ENCODE data around the gene KNCN.

- TF ChIP-seq, protein P1, sequence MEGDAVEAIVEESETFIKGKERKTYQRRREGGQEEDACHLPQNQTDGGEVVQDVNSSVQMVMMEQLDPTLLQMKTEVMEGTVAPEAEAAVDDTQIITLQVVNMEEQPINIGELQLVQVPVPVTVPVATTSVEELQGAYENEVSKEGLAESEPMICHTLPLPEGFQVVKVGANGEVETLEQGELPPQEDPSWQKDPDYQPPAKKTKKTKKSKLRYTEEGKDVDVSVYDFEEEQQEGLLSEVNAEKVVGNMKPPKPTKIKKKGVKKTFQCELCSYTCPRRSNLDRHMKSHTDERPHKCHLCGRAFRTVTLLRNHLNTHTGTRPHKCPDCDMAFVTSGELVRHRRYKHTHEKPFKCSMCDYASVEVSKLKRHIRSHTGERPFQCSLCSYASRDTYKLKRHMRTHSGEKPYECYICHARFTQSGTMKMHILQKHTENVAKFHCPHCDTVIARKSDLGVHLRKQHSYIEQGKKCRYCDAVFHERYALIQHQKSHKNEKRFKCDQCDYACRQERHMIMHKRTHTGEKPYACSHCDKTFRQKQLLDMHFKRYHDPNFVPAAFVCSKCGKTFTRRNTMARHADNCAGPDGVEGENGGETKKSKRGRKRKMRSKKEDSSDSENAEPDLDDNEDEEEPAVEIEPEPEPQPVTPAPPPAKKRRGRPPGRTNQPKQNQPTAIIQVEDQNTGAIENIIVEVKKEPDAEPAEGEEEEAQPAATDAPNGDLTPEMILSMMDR (IDR thresholded peaks at IDR 0.05) = no peak
- no peak for TF ChIP-seq EZH2phosphoT487 (IDR thresholded peaks at IDR 0.05)
Observed at GRCh38 chr1:46521414-46521813, 30.0 kb downstream of the KNCN start.
